ENCODE data around the gene IMMP2L.

Gene IMMP2L

GRCh38 chr7:110914263-110914662, 648.0 kb downstream of the IMMP2L start:
- no peak overlapping the region for H3K4me3 ChIP-seq (ENCODE audit: low read depth, low read length)
- in situ Hi-C loops (cut with HindIII; ENCODE audit: low sequenced_read_pairs), result no loop called here
- DNase-seq (ENCODE audit: low read depth, low spot score), result no peak
- TF ChIP-seq CTCF (IDR thresholded peaks at IDR 0.05; ENCODE audit: low read depth, low read length), result no peak

GRCh38 chr7:110911632-110912031, 650.7 kb downstream of the IMMP2L start:
- H3K4me3 ChIP-seq (ENCODE audit: low read depth, low read length), result no peak overlapping the region
- TF ChIP-seq CTCF (IDR thresholded peaks at IDR 0.05; ENCODE audit: low read depth, low read length), result no peak
- DNase-seq (ENCODE audit: low read depth, low spot score), result no peak
- in situ Hi-C loops (cut with HindIII; ENCODE audit: low sequenced_read_pairs), result no loop called here

GRCh38 chr7:110909117-110909516, 653.2 kb downstream of the IMMP2L start:
- H3K4me3 ChIP-seq (ENCODE audit: low read depth, low read length), result no peak overlapping the region
- no peak for TF ChIP-seq CTCF (IDR thresholded peaks at IDR 0.05; ENCODE audit: low read depth, low read length)
- in situ Hi-C loops (cut with HindIII; ENCODE audit: low sequenced_read_pairs), result no loop called here
- DNase-seq (ENCODE audit: low read depth, low spot score), result no peak

- TF ChIP-seq CTCF (IDR thresholded peaks at IDR 0.05; ENCODE audit: low read depth, low read length), result no peak
- in situ Hi-C loops (cut with HindIII; ENCODE audit: low sequenced_read_pairs), result no loop called here
- H3K4me3 ChIP-seq (ENCODE audit: low read depth, low read length), result no peak overlapping the region
- DNase-seq (ENCODE audit: low read depth, low spot score), result no peak
Observed at GRCh38 chr7:110905773-110906566, 656.3 kb downstream of the IMMP2L start.

GRCh38 chr7:110898516-110898915, 663.8 kb downstream of the IMMP2L start:
- no peak overlapping the region for H3K4me3 ChIP-seq (ENCODE audit: low read depth, low read length)
- no peak for DNase-seq (ENCODE audit: low read depth, low spot score)
- TF ChIP-seq CTCF (IDR thresholded peaks at IDR 0.05; ENCODE audit: low read depth, low read length), result no peak
- in situ Hi-C loops (cut with HindIII; ENCODE audit: low sequenced_read_pairs), result no loop called here

- in situ Hi-C loops (cut with HindIII; ENCODE audit: low sequenced_read_pairs), result no loop called here
- H3K4me3 ChIP-seq (ENCODE audit: low read depth, low read length), result no peak overlapping the region
- DNase-seq (ENCODE audit: low read depth, low spot score), result no peak
- no peak for TF ChIP-seq CTCF (IDR thresholded peaks at IDR 0.05; ENCODE audit: low read depth, low read length)
Observed at GRCh38 chr7:110897538-110897937, 664.8 kb downstream of the IMMP2L start.
